AG10803 (cell line): ENCODE results near the gene ZNF101.

Experiments used
- DNase-seq: peaks from one replicate; pipeline ENCODE4 v3.0.0; 2010; ENCODE audit warnings: low read depth
- H3K4me3 ChIP-seq: 2 replicates; pipeline ENCODE4 v1.5.1; 2011; ENCODE audit warnings: mild to moderate bottlenecking, low read length, control low read depth
- CTCF ChIP-seq: conservative IDR thresholded peaks from 2 replicates; pipeline ENCODE4 v1.5.1; 2011; ENCODE audit warnings: mild to moderate bottlenecking, low read length, control low read depth, inconsistent platforms

ZNF101 gene

GRCh38 chr19:19649580-19649995 lies 19.1 kb upstream of the ZNF101 start:
- TF ChIP-seq CTCF = no peak
- no peak for DNase-seq
- H3K4me3 ChIP-seq = no peak overlapping the region

- no peak overlapping the region for H3K4me3 ChIP-seq
Measured at GRCh38 chr19:19650331-19650730, 18.3 kb upstream of the ZNF101 start.

GRCh38 chr19:19651076-19651475 lies 17.6 kb upstream of the ZNF101 start:
- DNase-seq = no peak
- no peak overlapping the region for H3K4me3 ChIP-seq
- no peak for TF ChIP-seq CTCF

More at GRCh38 chr19:19650331-19650730, 18.3 kb upstream of the ZNF101 start:
- no peak for TF ChIP-seq CTCF
- no peak for DNase-seq

GRCh38 chr19:19652482-19653295 lies 15.9 kb upstream of the ZNF101 start:
- H3K4me3 ChIP-seq = no peak overlapping the region
- TF ChIP-seq CTCF = no peak
- peak; percentile 13 for DNase-seq

GRCh38 chr19:19653597-19654147 lies 15.0 kb upstream of the ZNF101 start:
- TF ChIP-seq CTCF = no peak
- no peak for DNase-seq
- H3K4me3 ChIP-seq = no peak overlapping the region

- no peak for DNase-seq
- no peak overlapping the region for H3K4me3 ChIP-seq
- TF ChIP-seq CTCF = no peak
Measured at GRCh38 chr19:19654441-19654840, 14.2 kb upstream of the ZNF101 start.

GRCh38 chr19:19655051-19655594 lies 13.5 kb upstream of the ZNF101 start:
- H3K4me3 ChIP-seq = no peak overlapping the region
- DNase-seq = no peak
- no peak for TF ChIP-seq CTCF
